GM21576 (cell line): ENCODE measurements around the gene CHMP5.
"Not testable (repeated sequence)": the region's sequence is repeated elsewhere in the genome, so short reads cannot be mapped to it uniquely, and the experiment has no call there.

Experiments used
- ATAC-seq: cut with Tn5 transposase; IDR thresholded peaks from one replicate; pipeline ENCODE4 v1.9.1; 2021; ENCODE audit warnings: mild to moderate bottlenecking, moderate library complexity; ENCODE audit not compliant: unreplicated experiment

The CHMP5 gene

GRCh38 chr9:33311953-33312352 is 47.1 kb downstream of the CHMP5 start:
- ATAC-seq = no peak

- no peak for ATAC-seq
Measured at GRCh38 chr9:33315371-33315770, 50.5 kb downstream of the CHMP5 start.

- ATAC-seq = not testable (repeated sequence)
Measured at GRCh38 chr9:33317136-33317535, 52.3 kb downstream of the CHMP5 start.

GRCh38 chr9:33318225-33318624 is 53.4 kb downstream of the CHMP5 start:
- ATAC-seq = no peak

- ATAC-seq = no peak
Measured at GRCh38 chr9:33318781-33319180, 53.9 kb downstream of the CHMP5 start.

GRCh38 chr9:33320230-33320567 is 55.4 kb downstream of the CHMP5 start:
- no peak for ATAC-seq

- no peak for ATAC-seq
Measured at GRCh38 chr9:33320568-33321261, 55.9 kb downstream of the CHMP5 start.

GRCh38 chr9:33329117-33329563 is 64.3 kb downstream of the CHMP5 start:
- ATAC-seq = no peak

GRCh38 chr9:33329979-33330378 is 65.1 kb downstream of the CHMP5 start:
- no peak for ATAC-seq

- ATAC-seq = no peak
Measured at GRCh38 chr9:33331377-33331891, 66.6 kb downstream of the CHMP5 start.
